Measurements from ENCODE around the gene KIF3C.
"Not testable (repeated sequence)": the region's sequence is repeated elsewhere in the genome, so short reads cannot be mapped to it uniquely, and the experiment has no call there.

Gene KIF3C

DNA sequence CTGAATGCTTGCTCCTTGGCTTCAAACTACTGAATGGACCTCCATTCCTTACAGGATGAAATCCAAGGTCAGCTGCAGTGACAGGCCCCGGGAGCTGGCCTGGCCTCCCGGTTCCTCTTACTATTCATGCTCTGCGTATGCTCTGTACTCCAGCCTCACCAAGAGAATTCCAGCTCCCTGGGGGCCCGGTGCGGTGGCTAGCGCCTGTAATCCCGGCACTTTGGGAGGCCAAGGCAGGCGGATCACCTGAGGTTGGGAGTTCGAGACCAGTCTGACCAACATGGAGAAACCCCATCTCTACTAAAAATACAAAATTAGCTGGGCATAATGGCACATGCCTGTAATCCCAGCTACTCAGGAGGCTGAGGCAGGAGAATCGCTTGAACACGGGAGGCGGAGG lies 23.7 kb downstream of the KIF3C start:
- DNase-seq: not testable (repeated sequence)

DNA sequence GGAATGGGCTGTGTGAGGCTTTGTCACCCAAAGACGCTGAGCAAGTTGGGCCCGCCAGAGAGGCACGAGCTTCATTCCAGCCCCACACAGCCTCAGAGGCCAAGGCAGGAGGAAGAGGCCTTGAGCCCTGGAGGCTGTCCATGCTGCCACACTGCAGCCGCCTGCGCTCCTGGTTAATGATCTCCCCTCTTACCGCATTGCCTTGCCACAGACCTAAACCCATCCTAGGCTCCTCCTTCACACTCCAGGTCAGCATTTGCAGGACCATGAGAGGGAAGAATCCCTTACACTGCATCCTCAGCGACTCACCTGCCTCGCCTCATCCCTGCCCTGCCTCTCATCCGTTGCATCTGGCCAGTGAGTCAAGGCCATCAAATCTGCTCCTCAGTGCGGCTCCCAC lies 24.6 kb downstream of the KIF3C start:
- DNase-seq: no peak

DNA sequence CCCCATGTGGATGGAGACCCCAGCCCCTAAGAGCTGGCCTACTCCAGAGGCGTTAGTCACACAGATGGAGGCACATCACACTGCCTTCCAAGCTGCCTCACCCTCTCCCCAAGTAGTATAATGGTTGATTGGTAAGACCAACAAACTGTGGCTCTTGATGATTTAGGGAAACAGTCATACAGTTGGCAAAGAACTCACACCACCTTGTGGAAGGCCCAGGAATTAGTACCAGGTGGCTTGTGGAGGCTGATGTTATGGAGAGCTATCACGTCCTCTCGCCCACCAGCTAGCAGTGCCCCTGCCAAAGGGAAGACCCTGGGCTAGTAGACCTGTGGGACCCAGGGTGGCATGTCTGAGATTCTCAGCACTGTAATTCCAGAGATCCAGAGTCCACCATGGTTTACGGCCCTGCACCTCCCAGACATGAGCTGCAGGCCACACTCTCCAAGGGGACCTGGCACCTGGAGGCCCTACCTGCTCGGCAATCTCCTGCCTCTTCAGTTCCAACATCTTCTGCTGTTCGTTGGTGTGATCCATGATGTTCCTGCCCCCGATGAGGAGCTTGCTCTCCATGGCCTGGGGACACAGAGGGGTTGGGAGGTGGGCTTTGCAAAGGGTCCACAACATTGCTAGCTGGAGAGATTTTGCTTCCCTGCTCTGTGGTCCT lies 26.3 kb downstream of the KIF3C start:
- DNase-seq: no peak

DNA sequence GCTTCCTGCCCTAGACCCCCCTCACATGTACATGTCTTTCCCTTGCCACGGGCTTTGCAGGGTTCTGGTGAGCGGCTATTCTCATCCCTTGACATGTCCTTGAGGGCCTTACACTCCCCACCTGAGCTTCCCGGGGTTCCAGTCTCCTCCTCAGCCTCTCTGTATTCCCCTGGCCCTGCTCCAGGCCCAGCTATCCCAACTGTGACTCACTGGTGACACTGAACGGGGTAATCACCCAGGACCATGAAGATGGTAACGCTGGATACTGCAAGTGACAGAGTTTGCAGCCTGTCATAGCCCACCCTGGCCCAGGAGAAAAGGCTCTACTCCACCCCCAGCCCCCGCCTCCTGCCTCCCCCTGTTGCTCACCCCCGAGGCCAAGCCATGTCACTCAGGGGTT lies 27.3 kb downstream of the KIF3C start:
- no peak for DNase-seq

DNA sequence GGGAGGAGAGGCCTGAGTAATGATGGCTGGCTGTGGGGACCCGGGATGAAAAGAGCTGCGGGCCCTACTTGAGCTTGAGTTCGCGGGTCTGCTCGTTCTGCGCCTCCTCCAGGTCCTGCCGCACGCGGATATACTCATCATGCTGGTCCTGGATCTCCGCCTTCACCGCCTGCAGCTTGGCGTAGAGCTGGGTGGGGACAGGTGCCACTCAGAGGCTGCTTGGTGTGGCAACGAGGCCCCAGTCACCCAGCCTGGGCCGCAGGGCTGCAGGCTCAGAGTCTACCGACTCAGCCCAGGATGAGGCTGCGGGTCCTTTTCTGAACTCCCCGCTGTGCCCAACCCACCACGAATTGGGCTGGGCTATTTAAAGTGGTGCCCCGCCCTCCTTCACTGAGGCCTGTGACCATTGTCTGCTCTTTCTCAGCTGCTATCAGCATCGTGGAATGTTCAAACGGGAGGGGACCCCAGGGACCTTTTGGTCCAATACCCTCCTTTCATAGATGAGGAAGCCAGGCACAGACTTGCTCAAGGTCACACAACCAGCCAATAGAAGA lies 28.0 kb downstream of the KIF3C start:
- DNase-seq: no peak

DNA sequence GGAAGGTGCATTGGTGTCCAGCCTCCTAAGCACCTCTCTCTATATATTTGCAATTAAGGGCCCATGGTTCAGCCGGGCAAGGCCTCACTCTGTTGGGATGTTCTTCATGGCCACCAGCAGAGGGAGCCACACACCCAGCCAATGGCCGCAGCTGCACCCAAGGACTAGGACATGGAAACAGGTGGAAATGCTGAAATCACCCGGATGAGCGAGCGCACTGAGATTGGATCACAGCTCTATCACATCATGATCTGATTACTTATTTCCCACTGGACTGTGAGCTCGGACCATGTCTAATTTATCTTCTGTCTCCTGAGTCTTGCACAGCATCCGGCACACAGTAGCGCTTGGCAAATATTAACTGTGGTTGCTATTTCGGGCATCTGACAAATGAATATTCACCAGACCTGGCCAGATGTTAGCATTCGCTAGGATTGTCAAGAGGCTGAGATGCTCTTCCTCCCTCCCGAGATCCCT lies 31.2 kb downstream of the KIF3C start:
- DNase-seq: peak; percentile 44

DNA sequence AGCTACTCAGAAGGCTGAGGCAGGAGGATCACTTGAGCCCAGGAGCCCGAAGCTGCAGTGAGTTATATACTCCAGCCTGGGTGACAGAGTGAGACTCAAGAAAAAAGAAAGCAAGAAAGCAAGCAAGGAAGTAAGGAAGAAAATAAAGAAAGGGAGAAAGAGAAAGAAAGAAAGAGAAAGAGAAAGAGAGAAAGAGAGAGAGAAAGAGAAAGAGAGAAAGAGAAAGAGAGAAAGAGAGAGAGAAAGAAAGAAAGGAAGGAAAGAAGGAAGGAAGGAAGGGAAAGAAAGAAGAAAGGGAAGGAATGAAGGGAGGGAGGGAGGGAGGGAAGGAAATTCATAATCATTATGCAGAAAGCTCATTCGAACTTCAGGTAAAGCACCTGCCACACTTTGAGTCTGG lies 33.9 kb downstream of the KIF3C start:
- DNase-seq: no peak

DNA sequence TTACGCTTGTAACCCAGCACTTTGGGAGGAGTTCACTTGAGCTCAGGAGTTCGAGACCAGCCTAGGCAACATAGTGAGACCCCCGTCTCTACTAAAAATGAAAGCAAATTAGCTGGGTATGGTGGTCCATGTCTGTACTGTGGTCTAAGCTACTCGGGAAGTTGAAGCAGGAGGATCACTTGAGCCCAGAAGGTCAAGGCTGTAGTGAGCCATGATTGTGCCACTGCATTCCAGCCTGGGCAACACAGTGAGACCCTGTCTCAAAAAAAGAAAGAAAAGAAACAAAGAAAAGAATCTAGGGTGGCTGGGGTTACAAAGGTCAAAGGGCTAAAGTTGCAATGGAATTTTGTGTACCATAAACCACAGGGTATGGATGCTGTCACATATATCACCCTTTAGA lies 41.3 kb downstream of the KIF3C start:
- DNase-seq: no peak

DNA sequence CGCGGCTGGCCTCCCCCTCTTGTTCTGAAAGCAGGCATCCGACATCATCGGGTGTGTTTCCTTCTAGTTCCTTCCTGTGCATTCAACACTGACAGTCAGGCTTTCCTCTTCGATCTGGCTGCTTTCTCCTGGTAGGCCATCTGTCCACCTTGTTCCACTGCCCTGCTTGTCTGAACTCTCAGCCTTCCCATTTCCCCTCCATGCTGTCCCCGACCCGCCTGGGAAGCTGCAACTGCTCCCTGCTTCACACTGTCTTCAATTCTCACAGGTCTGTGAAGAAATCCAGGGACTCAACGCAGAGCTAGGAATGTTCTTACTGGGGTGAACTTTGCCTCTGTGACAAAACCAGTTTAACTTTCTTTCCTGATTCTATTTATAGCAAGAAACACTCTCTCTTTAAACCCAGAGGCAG lies 43.0 kb downstream of the KIF3C start:
- DNase-seq: no peak

DNA sequence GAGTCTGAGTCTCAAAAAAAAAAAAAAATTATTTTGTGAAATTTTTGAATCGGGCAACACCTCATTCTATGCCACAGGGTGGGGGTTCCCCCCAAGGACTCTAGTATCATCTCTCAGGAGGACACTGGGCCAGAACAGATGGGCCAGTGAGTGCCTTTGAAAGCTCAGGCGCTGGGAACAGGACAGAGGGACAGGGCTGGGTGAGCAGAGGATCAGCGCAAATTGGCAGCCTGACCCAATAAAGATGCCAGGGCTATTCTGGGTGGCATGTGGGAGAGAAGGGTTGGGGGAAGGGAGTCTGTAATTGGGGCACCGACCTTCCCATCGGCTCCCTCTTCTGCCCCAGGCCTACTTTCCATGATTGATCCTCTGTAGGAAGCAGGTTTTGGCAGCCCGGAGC lies 44.0 kb downstream of the KIF3C start:
- no peak for DNase-seq

DNA sequence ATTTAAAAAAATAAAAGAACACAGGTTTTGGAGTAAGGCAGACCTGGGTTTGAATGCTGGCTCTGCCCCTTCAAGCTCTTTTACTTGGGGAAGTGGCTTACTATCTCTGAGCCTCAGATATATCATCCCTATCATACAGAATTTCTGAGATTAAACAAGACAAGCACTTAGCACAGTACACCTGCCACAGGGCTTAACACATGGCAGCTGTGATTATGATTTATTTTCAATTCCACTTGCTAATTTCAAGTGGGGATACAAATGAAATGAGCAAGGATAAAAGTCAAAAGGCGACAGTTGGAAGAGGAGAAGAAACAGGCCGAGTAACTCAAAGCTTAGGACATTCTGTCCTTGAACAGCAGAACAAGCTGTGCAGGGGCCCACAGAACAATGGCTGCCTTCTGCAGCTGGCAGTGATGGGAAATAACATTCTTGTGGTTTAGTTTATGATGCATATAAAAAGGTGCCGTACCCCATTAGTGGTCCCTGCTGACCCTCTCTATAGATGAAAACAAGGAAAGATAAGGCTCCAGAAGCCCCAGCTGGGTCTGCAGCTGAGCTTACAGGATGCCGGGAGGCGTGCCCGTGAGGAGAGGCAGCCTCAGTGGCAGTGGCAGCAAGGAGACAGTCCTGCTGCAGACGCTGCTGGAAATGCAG lies 45.3 kb downstream of the KIF3C start:
- peak; percentile 82 for DNase-seq

DNA sequence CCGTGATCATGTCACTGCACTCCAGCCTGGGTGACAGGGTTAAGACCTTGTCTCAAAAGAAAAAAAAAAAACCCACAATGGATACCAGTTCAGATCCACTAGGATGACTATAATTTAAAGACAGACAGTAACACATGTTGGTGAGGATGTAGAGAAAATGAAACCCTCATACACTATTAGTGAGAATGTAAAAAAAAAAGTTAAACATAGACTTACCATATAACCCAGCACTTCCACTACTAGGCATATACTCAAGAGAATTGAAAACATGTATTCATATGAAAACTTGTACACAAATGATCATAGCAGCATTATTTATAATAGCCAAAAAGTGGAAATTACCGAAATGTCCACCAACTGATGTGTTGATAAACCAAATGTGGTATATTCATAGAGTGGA lies 48.7 kb downstream of the KIF3C start:
- DNase-seq: no peak

DNA sequence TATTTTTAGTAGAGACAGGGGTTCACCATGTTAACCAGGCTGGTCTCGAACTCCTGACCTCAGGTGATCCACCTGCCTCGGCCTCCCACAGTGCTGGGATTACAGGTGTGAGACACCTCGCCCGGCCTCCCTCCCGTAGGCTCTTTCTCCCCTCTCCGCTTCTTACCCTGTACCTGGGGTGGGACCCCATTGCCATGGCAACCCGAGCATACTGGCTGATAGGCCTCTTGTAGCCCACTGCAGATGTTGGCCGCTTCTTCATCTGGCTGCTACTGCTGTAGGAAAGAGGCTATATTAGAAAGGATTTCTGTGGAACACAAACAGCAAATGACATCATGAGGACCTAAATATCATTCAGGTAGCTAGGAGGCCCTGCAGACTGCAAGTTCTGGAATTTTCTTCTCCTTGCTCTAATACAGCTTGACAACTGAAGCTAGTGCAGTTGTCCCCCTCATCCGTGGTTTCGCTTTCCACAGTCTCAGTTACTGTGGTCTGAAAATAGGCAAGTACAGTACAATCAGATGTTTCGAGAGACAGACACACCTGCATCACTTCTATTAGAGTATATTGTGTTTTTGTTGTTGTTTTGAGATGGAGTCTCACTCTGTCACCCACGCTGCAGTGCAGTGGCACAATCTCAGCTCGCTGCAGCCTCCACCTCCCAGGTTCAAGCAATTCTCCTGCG lies 52.4 kb downstream of the KIF3C start:
- no peak for DNase-seq

DNA sequence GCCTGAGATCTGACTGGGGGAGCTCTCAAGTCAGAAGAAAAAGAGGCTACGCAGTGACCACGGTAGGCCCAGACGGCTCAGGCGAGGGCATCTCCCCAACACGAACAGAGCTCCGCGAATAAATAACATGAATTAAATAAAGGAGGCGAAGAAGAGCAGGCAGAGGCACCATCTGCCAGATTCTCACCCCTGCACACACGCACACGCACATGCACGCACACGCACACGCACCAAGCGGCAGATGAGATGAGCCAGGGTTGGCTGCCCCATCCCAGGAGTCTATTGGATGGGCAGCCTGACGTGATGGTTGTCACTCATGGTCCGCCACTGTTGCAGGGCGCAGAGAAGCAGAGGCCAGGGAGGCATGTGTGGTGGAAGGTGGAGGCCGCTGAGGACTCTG lies 53.6 kb downstream of the KIF3C start:
- DNase-seq: no peak

DNA sequence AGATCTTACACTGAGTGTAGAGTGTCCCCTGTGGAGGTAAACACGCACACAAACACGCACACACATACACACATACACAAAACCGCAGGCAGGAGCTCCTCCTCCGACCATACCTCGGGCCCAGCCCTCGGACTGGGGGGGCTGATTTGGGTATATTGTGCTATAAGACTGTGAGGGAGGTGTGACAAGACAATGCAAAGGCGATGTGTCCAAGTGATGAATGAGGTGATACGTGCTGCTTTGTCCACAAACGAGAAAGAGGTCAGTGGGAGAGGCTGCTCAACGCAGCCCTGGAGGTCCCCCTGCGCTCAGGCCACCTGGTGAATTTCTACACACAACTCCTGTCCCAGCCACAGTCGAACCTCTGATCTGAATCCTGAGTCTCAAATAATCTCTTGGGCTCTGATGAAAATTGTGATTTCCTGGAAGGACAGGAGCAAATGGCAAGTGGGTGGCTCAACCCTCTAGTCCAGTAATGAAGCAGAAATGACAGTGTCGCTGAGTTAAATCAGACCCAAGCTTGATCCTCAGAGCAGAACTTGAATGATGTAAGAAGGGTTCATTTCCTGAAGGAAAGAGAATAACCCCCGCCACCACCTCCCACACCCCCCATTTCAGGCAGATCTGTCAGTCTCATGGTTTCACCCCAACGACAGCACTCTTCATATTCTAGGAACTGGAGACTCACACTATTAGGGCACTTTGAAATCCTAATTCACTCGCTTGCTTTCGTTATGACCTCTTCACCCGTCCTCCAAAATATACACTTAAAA lies 55.1 kb downstream of the KIF3C start:
- DNase-seq: no peak

DNA sequence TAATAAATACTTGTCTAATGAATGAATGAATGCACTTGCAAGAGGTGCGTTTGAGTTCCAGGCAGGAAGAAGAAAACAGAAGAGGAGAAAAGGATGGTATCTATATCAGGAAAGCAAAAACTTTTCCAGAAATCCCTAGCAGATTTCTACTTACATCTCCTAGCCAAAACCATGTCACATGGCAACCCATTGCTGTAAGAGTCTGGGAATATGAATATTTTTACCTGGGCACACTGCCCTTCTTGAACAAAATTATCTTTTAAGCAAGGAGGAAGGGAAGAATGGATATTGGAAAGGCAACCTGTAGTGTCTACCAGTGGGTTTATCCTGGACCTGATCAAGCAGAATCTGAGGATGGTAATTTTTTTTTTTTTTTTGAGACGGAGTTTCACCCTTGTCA lies 59.8 kb downstream of the KIF3C start:
- no peak for DNase-seq

DNA sequence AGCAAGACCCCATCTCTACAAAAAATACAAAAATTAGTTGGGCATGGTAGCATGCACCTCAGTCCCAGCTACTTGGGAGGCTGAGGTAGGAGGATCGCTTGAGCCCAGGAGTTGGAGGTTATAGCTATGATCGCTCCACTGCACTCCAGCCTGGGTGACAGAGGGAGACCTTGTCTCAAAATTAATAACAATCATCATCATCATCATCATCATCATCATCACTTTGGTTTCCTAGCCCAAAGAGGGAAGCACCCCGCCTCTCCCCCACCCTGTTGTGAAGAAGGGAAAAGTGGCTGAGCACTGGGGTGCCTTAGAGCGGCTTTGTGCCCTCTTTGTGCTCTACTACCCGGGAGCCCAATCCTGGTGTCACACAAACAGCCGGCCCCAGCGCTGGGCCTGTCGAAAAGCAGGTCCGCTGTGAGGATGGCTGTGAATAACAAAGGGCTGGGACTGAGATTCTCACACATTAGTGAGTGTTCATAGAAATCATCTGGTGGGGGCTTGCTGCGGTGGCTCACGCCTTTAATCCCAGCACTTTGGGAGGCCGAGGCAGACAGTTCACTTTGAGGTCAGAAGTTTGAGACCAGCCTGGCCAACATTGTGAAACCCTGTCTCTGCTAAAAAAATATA lies 61.4 kb downstream of the KIF3C start:
- no peak for DNase-seq

DNA sequence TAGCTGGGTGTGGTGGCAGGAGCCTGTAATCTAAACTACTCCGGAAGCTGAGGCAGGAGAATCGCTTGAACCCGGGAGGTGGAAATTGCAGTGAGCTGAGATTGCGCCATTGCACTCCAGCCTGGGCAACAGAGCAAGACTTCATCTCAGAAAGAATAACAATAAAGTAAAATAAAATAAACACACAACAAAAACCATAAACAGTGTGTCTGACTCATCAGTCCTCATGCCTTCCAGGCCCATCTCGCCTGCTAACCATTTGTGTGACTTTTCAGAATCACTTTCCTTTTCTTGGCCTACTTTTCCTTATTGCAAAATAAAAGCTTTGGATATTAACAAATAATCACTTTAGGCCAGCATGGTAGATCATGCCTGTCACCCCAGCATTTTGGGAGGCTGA lies 62.0 kb downstream of the KIF3C start:
- DNase-seq: no peak

DNA sequence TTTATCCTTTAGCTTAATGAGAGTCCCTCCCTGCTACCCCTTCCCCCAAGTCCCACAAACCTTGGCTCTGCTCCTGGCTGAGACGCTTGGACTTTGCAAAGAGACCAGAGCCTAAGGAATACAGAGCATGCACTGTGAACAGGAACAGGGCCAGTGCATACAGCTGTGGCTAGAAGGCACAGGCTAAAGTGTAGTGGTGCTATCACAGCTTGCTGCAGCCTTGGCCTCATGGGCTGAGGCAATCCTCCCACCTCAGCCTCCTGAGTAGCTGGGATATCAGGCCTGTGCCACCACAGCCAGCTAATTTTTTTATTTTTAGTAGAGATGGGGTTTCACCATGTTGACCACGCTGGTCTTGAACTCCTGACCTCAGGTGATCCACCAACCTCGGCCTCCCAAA lies 64.5 kb downstream of the KIF3C start:
- no peak for DNase-seq

DNA sequence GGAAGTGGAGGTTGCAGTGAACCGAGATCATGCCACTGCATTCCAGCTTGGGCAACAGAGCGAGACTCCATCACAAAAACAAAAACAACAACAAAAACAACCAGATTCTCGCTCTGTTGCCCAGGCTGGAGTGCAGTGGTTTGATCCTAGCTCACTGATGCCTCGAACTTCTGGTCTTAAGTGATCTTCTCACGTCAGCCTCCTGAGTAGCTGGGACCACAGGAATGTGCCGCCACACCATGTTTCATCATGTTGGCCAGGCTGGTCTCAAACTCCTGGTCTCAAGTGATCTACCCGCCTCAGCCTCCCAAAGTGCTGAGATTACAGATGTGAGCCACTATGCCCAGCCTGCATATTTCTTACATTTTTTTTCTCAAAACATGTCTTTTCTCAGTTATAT lies 64.9 kb downstream of the KIF3C start:
- DNase-seq: not testable (repeated sequence)

DNA sequence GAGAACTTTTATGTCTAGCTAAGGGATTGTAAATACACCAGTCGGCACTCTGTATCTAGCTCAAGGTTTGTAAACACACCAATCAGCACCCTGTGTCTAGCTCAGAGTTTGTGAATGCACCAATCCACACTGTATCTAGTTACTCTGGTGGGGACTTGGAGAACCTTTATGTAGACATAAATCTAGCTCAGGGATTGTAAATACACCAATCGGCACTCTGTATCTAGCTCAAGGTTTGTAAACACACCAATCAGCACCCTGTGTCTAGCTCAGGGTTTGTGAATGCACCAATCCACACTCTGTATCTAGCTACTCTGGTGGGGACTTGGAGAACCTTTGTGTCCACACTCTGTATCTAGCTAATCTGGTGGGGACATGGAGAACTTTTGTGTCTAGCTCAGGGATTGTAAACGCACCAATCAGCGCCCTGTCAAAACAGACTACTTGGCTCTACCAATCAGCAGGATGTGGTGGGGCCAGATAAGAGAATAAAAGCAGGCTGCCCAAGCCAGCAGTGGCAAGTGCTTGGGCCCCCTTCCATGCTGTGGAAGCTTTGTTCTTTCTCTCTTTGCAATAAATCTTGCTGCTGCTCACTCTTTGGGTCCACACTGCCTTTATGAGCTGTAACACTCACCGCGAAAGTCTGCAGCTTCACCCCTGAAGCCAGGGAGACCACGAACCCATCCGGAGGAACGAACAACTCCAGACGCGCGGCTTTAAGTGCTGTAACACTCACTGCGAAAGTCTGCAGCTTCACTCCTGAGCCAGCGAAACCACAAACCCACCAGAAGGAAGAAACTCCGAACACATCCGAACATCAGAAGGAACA lies 66.1 kb downstream of the KIF3C start:
- DNase-seq: not testable (repeated sequence)

DNA sequence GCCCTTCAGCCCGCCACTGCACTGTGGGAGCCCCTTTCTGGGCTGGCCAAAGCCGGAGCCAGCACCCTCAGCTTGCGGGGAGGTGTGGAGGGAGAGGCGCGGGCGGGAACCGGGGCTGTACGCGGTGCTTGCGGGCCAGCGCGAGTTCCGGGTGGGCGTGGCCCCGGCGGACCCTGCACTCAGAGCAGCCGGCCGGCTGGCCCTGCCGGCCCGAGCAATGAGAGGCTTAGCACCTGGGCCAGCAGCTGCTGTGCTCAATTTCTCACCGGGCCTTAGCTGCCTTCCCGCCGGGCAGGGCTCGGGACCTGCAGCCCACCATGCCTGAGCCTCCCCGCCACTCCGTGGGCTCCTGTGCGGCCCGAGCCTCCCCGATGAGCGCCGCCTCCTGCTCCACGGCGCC lies 66.9 kb downstream of the KIF3C start:
- not testable (repeated sequence) for DNase-seq
